Suprapubic skin (tissue), 4 donors: ENCODE measurements around the gene IMPG2.

Experiments used
- POLR2A ChIP-seq, 2 donors: fragments of 450-650 bp; IDR thresholded peaks; one replicate each; pipeline ENCODE4 v1.6.1; 2017; ENCODE audit warnings: antibody characterized with exemption in 2 of 2, mild to moderate bottlenecking in 2 of 2, moderate library complexity in 2 of 2
- POLR2AphosphoS5 ChIP-seq, 3 donors: sonication (generic); formaldehyde crosslinking; IDR thresholded peaks; one replicate each; pipeline ENCODE4 v1.6.1; 2017; ENCODE audit warnings: antibody characterized with exemption in 3 of 3
- TF ChIP-seq, protein P1 (sequence below), 2 donors: fragments of 200-600 bp in 1 of 2; fragments of 450-650 bp in 1 of 2; sonication (generic) in 1 of 2; IDR thresholded peaks; one replicate each; pipeline ENCODE4 v1.5.1; 2016 to 2019; ENCODE audit warnings: antibody characterized with exemption in 2 of 2, mild to moderate bottlenecking in 1 of 2, moderate library complexity in 1 of 2

DNA sequence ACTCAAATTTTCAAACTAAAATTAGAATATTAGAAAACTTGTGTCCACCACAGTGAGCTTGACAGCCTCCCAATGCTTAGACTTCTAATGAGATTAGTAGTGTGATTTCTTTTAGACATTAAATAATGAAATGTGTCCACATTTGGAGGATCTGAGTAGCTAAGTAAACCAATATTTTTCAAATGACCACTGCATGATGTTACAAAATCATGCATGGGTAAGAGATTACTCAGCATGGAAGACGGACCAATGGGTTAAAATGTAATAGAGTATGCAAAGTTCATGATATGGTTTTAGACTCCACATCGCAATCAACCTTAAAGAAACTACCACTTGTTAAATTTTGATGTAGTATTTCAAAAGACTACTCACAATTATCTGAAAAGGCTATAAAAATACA, 130.6 kb downstream of the IMPG2 start:
- TF ChIP-seq, protein P1, sequence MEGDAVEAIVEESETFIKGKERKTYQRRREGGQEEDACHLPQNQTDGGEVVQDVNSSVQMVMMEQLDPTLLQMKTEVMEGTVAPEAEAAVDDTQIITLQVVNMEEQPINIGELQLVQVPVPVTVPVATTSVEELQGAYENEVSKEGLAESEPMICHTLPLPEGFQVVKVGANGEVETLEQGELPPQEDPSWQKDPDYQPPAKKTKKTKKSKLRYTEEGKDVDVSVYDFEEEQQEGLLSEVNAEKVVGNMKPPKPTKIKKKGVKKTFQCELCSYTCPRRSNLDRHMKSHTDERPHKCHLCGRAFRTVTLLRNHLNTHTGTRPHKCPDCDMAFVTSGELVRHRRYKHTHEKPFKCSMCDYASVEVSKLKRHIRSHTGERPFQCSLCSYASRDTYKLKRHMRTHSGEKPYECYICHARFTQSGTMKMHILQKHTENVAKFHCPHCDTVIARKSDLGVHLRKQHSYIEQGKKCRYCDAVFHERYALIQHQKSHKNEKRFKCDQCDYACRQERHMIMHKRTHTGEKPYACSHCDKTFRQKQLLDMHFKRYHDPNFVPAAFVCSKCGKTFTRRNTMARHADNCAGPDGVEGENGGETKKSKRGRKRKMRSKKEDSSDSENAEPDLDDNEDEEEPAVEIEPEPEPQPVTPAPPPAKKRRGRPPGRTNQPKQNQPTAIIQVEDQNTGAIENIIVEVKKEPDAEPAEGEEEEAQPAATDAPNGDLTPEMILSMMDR (IDR thresholded peaks at IDR 0.05), result no peak
- TF ChIP-seq POLR2AphosphoS5 (IDR thresholded peaks at IDR 0.05), result no peak
- TF ChIP-seq POLR2A (IDR thresholded peaks at IDR 0.05), result no peak
